ENCODE measurements around the gene HAO1.

DNA sequence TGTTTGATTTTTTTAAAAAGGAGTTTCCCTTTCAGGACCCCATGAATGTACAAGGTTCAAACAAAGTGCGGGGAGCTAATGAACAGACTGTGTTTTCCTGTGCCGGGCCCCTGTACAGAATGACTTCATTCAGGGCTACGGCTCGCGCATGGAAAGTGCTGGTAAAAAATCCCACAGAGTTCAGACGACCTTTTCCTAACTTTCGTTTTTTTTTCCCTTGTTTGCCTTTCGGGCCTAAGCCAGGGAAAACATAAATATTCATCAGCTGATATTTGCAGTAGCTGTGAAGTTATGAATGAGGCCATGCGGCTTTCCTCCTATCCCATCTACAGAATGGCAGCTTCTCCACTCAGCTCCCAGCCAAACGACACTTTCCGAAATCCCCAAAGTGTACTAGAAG, 74.0 kb downstream of the HAO1 start:
- TF ChIP-seq, protein P1, sequence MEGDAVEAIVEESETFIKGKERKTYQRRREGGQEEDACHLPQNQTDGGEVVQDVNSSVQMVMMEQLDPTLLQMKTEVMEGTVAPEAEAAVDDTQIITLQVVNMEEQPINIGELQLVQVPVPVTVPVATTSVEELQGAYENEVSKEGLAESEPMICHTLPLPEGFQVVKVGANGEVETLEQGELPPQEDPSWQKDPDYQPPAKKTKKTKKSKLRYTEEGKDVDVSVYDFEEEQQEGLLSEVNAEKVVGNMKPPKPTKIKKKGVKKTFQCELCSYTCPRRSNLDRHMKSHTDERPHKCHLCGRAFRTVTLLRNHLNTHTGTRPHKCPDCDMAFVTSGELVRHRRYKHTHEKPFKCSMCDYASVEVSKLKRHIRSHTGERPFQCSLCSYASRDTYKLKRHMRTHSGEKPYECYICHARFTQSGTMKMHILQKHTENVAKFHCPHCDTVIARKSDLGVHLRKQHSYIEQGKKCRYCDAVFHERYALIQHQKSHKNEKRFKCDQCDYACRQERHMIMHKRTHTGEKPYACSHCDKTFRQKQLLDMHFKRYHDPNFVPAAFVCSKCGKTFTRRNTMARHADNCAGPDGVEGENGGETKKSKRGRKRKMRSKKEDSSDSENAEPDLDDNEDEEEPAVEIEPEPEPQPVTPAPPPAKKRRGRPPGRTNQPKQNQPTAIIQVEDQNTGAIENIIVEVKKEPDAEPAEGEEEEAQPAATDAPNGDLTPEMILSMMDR (conservative IDR thresholded peaks at IDR 0.05; ENCODE audit: low read length): no peak
- TF ChIP-seq EZH2phosphoT487 (IDR thresholded peaks at IDR 0.05; ENCODE audit: borderline replicate concordance, low read depth, low read length): no peak

All from OCI-LY7 (cell line).